ACC112 (cell line): ENCODE measurements around the gene FGF18.
"Not testable (repeated sequence)": the region's sequence is repeated elsewhere in the genome, so short reads cannot be mapped to it uniquely, and the experiment has no call there.

Source experiments
- H2AFZ ChIP-seq: fragments of 200-600 bp; sonication (generic); one replicate; pipeline ENCODE4 v1.6.0; 2017; ENCODE audit warnings: antibody characterized with exemption, low read length; ENCODE audit not compliant: unreplicated experiment
- H3K27ac ChIP-seq: fragments of 200-600 bp; sonication (generic); 2 replicates; pipeline ENCODE4 v1.5.1; 2014; ENCODE audit warnings: low read depth, mild to moderate bottlenecking, antibody characterized with exemption, low read length, moderate library complexity
- H3K27me3 ChIP-seq: fragments of 200-600 bp; sonication (generic); 2 replicates; pipeline ENCODE4 v1.6.1; 2014; ENCODE audit warnings: mild to moderate bottlenecking, antibody characterized with exemption, low read length, moderate library complexity, mixed read lengths; ENCODE audit not compliant: insufficient read depth
- H3K36me3 ChIP-seq: fragments of 200-600 bp; sonication (generic); 2 replicates; pipeline ENCODE4 v1.6.1; 2016; ENCODE audit warnings: mild to moderate bottlenecking, antibody characterized with exemption, low read length, moderate library complexity, mixed read lengths; ENCODE audit not compliant: insufficient read depth
- H3K4me1 ChIP-seq: fragments of 200-600 bp; sonication (generic); one replicate; pipeline ENCODE4 v1.6.1; 2016; ENCODE audit warnings: low read length, mixed read lengths; ENCODE audit not compliant: insufficient read depth, unreplicated experiment, control insufficient read depth
- H3K4me3 ChIP-seq: fragments of 200-600 bp; sonication (generic); 2 replicates; pipeline ENCODE4 v1.5.1; 2014; ENCODE audit warnings: mild to moderate bottlenecking, low read depth, low read length
- H3K79me2 ChIP-seq: fragments of 200-600 bp; sonication (generic); one replicate; pipeline ENCODE4 v1.6.0; 2016; ENCODE audit warnings: low read length; ENCODE audit not compliant: control insufficient read depth, unreplicated experiment, insufficient read depth

The FGF18 gene

GRCh38 chr5:171387970-171388815 is 31.3 kb upstream of the FGF18 start:
- H3K27ac ChIP-seq, result peak overlapping the region; percentile 75
- H3K4me3 ChIP-seq, result peak overlapping the region; percentile 99
- H2AFZ ChIP-seq, result no peak overlapping the region
- peaks cover 55% of the 10 kb centered on the region for H3K79me2 ChIP-seq
- H3K27me3 ChIP-seq, result no peaks in the 10 kb centered on the region
- H3K4me1 ChIP-seq, result peaks cover 18% of the 10 kb centered on the region
- peaks cover 35% of the 10 kb centered on the region for H3K36me3 ChIP-seq

GRCh38 chr5:171388816-171389168 is 30.7 kb upstream of the FGF18 start:
- peaks cover 61% of the 10 kb centered on the region for H3K79me2 ChIP-seq
- H3K4me3 ChIP-seq, result peak overlapping the region; percentile 99
- no peak overlapping the region for H2AFZ ChIP-seq
- peaks cover 40% of the 10 kb centered on the region for H3K36me3 ChIP-seq
- H3K27me3 ChIP-seq, result no peaks in the 10 kb centered on the region
- H3K27ac ChIP-seq, result peak overlapping the region; percentile 46; the same call in 1 of the 2 replicates
- H3K4me1 ChIP-seq, result peaks cover 18% of the 10 kb centered on the region

- Histone ChIP-seq H3K4me1 (peaks cover 18% of the 10 kb centered on the region), H3K27me3 (no peaks in the 10 kb centered on the region), H3K4me3 (peak overlapping the region; percentile 99), H3K79me2 (peaks cover 84% of the 10 kb centered on the region), H2AFZ (no peak overlapping the region), H3K36me3 (peaks cover 55% of the 10 kb centered on the region), H3K27ac (no peak overlapping the region)
Observed at GRCh38 chr5:171390883-171391677, 28.4 kb upstream of the FGF18 start.

- peaks cover 94% of the 10 kb centered on the region for H3K79me2 ChIP-seq
- H3K4me3 ChIP-seq, result no peak overlapping the region; the same call in 1 of the 2 replicates
- H3K4me1 ChIP-seq, result peaks cover 18% of the 10 kb centered on the region
- no peaks in the 10 kb centered on the region for H3K27me3 ChIP-seq
- no peak overlapping the region for H2AFZ ChIP-seq
- no peak overlapping the region for H3K27ac ChIP-seq
- peaks cover 64% of the 10 kb centered on the region for H3K36me3 ChIP-seq
Observed at GRCh38 chr5:171391996-171392577, 27.4 kb upstream of the FGF18 start.

- Histone ChIP-seq H2AFZ (no peak overlapping the region), H3K79me2 (peaks cover 100% of the 10 kb centered on the region), H3K27ac (no peak overlapping the region), H3K4me1 (peaks cover 18% of the 10 kb centered on the region), H3K36me3 (peaks cover 67% of the 10 kb centered on the region), H3K4me3 (no peak overlapping the region), H3K27me3 (no peaks in the 10 kb centered on the region)
Observed at GRCh38 chr5:171392585-171393159, 26.8 kb upstream of the FGF18 start.

GRCh38 chr5:171395042-171395441 is 24.4 kb upstream of the FGF18 start:
- H3K79me2 ChIP-seq, result peaks cover 100% of the 10 kb centered on the region
- H3K27me3 ChIP-seq, result no peaks in the 10 kb centered on the region
- H2AFZ ChIP-seq, result no peak overlapping the region
- H3K4me3 ChIP-seq, result no peak overlapping the region
- H3K27ac ChIP-seq, result no peak overlapping the region
- peaks cover 18% of the 10 kb centered on the region for H3K4me1 ChIP-seq
- peaks cover 69% of the 10 kb centered on the region for H3K36me3 ChIP-seq

GRCh38 chr5:171396583-171396982 is 22.9 kb upstream of the FGF18 start:
- not testable (repeated sequence) for H3K4me3 ChIP-seq, H3K27ac ChIP-seq, H3K4me1 ChIP-seq, H2AFZ ChIP-seq, H3K27me3 ChIP-seq
- Histone ChIP-seq H3K79me2 (peaks cover 100% of the 10 kb centered on the region), H3K36me3 (peaks cover 71% of the 10 kb centered on the region)

GRCh38 chr5:171397190-171397589 is 22.3 kb upstream of the FGF18 start:
- H3K4me1 ChIP-seq, result no peaks in the 10 kb centered on the region
- H3K79me2 ChIP-seq, result peaks cover 96% of the 10 kb centered on the region
- H2AFZ ChIP-seq, result no peak overlapping the region
- H3K4me3 ChIP-seq, result no peak overlapping the region
- H3K36me3 ChIP-seq, result peaks cover 73% of the 10 kb centered on the region
- H3K27me3 ChIP-seq, result no peaks in the 10 kb centered on the region
- H3K27ac ChIP-seq, result no peak overlapping the region

GRCh38 chr5:171397599-171397998 is 21.8 kb upstream of the FGF18 start:
- Histone ChIP-seq H3K4me3 (no peak overlapping the region), H3K4me1 (no peaks in the 10 kb centered on the region), H3K36me3 (peaks cover 72% of the 10 kb centered on the region), H3K79me2 (peaks cover 92% of the 10 kb centered on the region), H3K27ac (no peak overlapping the region), H2AFZ (no peak overlapping the region), H3K27me3 (no peaks in the 10 kb centered on the region)

- H3K27me3 ChIP-seq, H3K27ac ChIP-seq, H3K4me1 ChIP-seq, H2AFZ ChIP-seq, H3K4me3 ChIP-seq: not testable (repeated sequence)
- Histone ChIP-seq H3K36me3 (peaks cover 61% of the 10 kb centered on the region), H3K79me2 (peaks cover 81% of the 10 kb centered on the region)
Observed at GRCh38 chr5:171398660-171399059, 20.8 kb upstream of the FGF18 start.
